GM13976 (cell line): Measurements from ENCODE around the gene TNFAIP2.
A peak's percentile ranks its signal among the peaks of the same experiment; 100 is the strongest.

Experiments
- DNase-seq: peaks from one replicate; pipeline ENCODE4 v3.0.0; 2012; ENCODE audit warnings: low spot score
- in situ Hi-C: fragments of 300-500 bp; cut with MboI; formaldehyde crosslinking; loops from one replicate; pipeline ENCODE4 v1.12.0; 2022; ENCODE audit warnings: low sequenced_read_pairs, mixed read lengths, inconsistent platforms; ENCODE audit not compliant: unreplicated experiment
- TF ChIP-seq, protein P1 (sequence below): IDR thresholded peaks from 2 replicates; pipeline ENCODE4 v1.5.1; 2012; ENCODE audit warnings: borderline replicate concordance, mild to moderate bottlenecking; ENCODE audit not compliant: insufficient read depth; ENCODE audit errors: extremely low read depth, missing control alignments, control extremely low read depth

The TNFAIP2 gene

DNA sequence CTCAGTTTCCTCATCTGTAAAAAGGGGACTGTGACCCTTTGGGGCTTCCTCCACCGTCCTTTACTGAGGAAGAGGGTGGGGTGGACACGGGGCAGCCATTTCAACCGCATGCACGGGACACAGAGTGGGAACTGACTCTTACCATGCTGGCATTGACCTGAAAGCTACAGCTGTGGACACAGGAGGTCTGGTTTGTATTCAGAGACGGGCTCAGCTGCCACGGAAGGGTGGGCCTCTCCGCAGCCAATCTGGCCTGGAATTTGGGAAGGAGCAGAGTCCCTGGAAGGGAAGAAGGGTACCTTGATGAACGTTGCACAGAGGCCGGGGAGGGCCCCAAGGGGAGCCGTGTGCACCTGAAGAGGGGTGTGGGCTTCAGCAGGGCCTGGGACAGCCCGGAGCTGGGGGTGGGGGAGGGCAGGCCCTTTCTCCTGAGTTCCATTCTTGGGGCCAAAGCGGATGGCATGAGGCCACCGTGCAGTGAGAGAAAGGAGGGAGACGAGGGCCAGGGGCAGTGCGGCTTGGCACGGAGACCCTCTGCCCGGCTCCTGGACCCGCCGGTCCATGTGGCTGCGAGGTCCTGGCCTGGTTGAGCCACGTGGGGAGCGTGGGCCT is 14.5 kb downstream of the TNFAIP2 start:
- no peak for DNase-seq
- TF ChIP-seq, protein P1, sequence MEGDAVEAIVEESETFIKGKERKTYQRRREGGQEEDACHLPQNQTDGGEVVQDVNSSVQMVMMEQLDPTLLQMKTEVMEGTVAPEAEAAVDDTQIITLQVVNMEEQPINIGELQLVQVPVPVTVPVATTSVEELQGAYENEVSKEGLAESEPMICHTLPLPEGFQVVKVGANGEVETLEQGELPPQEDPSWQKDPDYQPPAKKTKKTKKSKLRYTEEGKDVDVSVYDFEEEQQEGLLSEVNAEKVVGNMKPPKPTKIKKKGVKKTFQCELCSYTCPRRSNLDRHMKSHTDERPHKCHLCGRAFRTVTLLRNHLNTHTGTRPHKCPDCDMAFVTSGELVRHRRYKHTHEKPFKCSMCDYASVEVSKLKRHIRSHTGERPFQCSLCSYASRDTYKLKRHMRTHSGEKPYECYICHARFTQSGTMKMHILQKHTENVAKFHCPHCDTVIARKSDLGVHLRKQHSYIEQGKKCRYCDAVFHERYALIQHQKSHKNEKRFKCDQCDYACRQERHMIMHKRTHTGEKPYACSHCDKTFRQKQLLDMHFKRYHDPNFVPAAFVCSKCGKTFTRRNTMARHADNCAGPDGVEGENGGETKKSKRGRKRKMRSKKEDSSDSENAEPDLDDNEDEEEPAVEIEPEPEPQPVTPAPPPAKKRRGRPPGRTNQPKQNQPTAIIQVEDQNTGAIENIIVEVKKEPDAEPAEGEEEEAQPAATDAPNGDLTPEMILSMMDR, result no peak
- in situ Hi-C loops, result no loop called here

DNA sequence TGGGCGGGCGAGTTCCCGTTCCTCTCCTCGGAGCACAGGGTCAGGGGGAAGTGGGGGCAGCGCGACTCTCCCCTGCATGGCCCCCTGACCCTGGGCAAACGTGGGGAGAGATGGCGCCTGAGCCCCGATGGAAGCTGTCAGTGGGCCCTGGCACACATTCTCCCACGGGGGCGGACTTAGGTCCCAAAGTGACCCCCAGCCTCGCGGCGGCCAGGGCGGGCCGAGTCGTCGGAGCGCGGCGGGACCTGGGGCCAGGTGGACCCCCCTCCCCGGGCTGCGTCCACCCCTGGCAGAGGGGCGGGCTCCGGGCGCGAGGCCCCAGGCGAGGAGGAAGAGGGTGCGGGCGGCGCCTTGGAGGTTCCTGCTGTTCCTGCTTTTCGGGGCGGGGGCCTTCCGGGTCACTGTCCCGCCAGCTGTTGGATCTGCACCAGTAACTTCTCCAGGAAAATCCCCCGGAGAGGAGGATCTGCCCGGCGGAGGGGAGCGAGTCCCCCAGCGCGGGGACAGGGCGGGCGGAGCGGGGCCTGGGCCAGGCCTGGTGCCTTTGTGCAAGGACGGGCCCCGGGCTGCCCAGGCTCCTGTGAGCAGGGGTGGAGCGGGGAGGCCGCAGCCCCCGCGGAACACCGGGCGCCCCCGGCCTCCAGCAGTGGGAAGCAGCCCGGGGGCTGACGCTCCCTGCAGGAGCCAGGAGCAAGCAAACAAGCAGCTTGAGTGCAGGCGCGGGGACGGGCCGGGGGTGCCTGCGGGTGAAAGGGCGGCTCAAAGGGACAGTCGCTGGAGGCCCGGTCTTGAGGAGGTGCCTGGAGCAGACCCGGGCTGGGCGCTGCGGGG is 15.3 kb downstream of the TNFAIP2 start:
- TF ChIP-seq, protein P1, result no peak
- no peak for DNase-seq
- in situ Hi-C loops, result no loop called here

DNA sequence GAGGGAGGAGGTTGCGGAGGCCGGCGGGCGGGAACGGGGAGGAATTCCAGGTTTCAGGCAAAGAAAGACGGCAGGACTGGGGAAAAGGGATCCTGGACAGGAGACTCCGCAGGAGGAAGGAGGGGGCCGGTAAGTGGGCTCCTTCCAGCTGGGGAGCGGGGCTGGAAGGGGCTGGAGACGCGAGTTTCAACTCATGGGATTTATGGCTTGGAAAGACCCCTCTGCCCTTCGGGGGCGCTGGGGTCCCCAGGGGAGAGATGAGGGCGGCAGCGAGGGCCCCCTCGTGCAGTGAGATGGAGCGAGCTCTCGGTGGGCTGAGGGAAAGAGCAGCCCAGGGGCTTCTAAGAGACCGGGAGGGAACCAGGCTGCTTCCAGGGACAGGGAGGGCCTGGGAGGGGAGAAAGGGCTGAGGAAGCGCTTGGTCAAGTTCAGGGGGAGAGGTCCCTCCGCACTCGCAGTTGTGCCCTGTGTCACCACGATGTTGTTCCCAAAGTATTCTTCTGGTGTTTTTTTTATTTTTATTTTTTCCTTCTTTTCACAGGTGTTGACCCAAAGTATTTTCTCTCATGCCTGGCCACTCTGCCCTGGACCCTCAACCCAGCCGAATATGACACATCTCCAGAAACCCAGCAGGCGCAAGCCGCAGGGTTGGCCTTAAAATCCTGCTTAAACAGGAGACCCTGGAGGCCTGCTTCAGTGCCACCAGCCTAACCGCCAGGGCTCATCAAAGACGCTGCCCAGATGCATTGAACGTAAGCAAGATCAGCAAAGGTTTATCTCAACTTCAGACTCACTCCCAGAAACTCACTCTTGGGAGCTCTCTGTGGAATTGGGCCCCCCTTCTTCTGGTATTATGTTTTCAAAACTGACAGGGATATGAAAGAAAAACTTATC is 16.1 kb downstream of the TNFAIP2 start:
- in situ Hi-C loops, result no loop called here
- TF ChIP-seq, protein P1, result no peak
- no peak for DNase-seq

DNA sequence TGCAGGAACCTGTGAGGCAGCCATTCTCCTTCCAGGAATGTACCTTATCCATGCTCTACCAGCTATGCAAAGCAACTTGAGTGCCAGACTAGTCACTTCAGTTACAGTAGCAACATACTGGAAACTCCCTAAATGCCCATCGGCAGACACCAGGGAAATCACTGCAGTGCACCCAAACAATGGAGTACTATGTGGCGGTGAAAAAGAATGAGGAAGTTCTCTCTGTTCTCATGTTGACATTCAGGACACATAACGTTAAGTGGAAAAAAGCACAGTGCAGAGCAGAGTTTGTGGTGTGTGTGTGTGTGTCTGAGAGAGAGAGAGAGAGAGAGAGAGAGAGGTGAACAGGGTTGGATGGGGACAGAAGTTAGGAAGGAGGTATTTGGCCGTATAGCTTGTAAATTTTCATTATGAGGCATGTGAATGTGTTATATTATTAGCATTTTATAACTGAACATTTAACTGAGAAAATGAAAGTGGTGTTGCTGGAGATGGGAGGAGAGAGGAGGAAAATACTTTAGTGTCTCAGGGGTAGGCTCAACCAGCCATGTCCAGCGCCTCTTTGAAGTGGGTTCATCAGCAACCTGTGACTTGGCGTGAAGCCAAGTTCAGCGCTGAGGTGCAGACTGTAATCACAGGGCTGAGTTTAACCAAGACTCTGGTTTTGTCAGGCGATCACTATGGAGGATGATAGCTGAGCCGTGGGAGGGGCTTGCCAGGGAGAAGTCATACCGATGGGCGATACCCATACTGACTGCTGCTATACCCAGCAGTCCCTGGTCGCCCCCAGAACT is 17.3 kb downstream of the TNFAIP2 start:
- in situ Hi-C loops, result no loop called here
- TF ChIP-seq, protein P1, result no peak
- DNase-seq, result peak; percentile 86

DNA sequence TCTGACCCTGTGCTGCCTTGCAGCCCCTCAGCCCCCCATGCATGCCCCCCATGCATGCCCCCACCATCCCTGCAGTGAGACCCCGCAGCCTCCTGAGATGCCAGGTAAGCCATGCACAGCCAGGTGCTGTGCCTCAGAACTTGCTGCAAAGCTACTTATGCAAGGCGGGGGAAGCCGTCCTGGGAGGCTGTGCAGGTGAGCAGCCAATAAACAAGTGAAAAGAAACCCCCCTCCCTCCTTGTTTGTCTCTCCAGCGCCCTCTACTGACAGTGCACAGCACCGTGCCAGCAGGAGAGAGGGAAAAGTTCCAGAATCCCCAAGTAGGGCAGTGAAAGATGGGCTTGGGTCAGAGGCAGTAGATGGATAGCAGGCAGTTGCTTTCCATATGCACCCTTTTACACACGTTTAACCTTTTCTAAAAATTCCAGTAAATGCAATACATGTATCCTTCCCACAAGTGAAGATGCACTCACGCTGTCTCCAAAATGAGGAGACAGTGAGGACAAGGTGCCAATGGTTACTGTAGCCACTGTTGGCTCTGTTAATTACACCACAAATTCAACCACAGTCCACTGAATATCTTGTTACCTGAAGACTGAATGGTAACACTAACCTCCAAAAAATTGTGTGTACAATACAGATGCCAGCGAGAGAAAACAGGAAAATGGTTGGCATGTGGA is 18.0 kb downstream of the TNFAIP2 start:
- TF ChIP-seq, protein P1, result peak; percentile 78
- in situ Hi-C loops, result no loop called here
- DNase-seq, result peak; percentile 81
